ENCODE measurements around the gene SH3BP1. TPM values are rescaled to one million over a fixed set of nuclear protein-coding genes. Genes with fewer than 3 reads are reported as not detected.

Gene SH3BP1
- total and polyA plus RNA-seq, 2 donors (not counting 1 experiment from before 2014, with no cell fraction given): 44.0 to 69.7 TPM

- H3K4me3 Mint-ChIP-seq: peak overlapping the region; percentile 59
- H3K27ac Mint-ChIP-seq: peak overlapping the region; percentile 84
- DNase-seq (no peak), ATAC-seq (ENCODE audit: low read depth) (no peak)
- no peak overlapping the region for H2AFZ ChIP-seq (ENCODE audit: insufficient read depth, low read depth, low read length, poor library complexity, severe bottlenecking)
- H3K4me2 ChIP-seq (replicated peaks; ENCODE audit: low read depth, low read length, poor library complexity, severe bottlenecking): no peak overlapping the region
- H3K4me1 ChIP-seq (ENCODE audit: control insufficient read depth in 2 of 2, insufficient read depth in 2 of 2, low read length in 2 of 2): peaks cover 36 to 58% of the 10 kb centered on the region in 2 donors
- intact Hi-C loops (cut with micrococcal nuclease): no loop called here
- ChIA-PET POLR2A (interaction anchor here (1.4 to 3.9 kb wide), 7 partner anchors 11 to 65 kb away, joined by 4 to 44 read pairs (median 13); partner anchors contain the start of genes GGA1 and PDXP), CTCF (interaction anchor here (1.3 to 23.0 kb wide), 6 partner anchors 7 to 170 kb away, joined by 4 to 501 read pairs (median 324); partner anchors contain the start of genes ANKRD54, GGA1, LGALS1 and NOL12)
- TF ChIP-seq CTCF (IDR thresholded peaks at IDR 0.05) (no peak), EZH2 (IDR thresholded peaks at IDR 0.05; ENCODE audit: borderline replicate concordance, insufficient read depth, low read depth, low read length, poor library complexity, severe bottlenecking) (no peak)
- 90% methylated on average over 2 of the region's 12 CpGs for WGBS (ENCODE audit: insufficient coverage)
- no peak overlapping the region for H3K9ac ChIP-seq (ENCODE audit: low read length)
- H3K79me2 ChIP-seq (ENCODE audit: control insufficient read depth, insufficient read depth, low read length): peaks cover 25% of the 10 kb centered on the region
- H3K27ac ChIP-seq (ENCODE audit: low read length in 2 of 2): peak overlapping the region in 1 of 2 donors; percentile 2
- H4K20me1 ChIP-seq (ENCODE audit: control insufficient read depth, insufficient read depth, low read length, poor library complexity, severe bottlenecking): no peaks in the 10 kb centered on the region
- no peaks in the 10 kb centered on the region for H3K9me3 Mint-ChIP-seq (ENCODE audit: insufficient read depth)
- peaks cover 49% of the 10 kb centered on the region for H3K4me1 Mint-ChIP-seq
- H3K9me3 ChIP-seq (ENCODE audit: control extremely low read depth in 1 of 3, control insufficient read depth in 2 of 3, insufficient read depth in 1 of 3, low read length in 2 of 3): no peaks in the 10 kb centered on the region
- H3K27me3 ChIP-seq (replicated peaks in 1 of 4; ENCODE audit: control extremely low read depth in 1 of 4, control insufficient read depth in 3 of 4, insufficient read depth in 4 of 4, low read length in 3 of 4): no peaks in the 10 kb centered on the region
- no peaks in the 10 kb centered on the region for H3K36me3 ChIP-seq (replicated peaks in 1 of 2; ENCODE audit: control extremely low read depth in 1 of 2, control insufficient read depth in 1 of 2, extremely low read depth in 1 of 2, insufficient read depth in 2 of 2, low read length in 1 of 2)
- no peak overlapping the region for H3K4me3 ChIP-seq (ENCODE audit: control extremely low read depth in 1 of 5, extremely low read depth in 1 of 5, insufficient read depth in 1 of 5, low read depth in 2 of 5, low read length in 4 of 5)
- no peaks in the 10 kb centered on the region for H3K27me3 Mint-ChIP-seq
These were observed 34.8 kb downstream of the SH3BP1 start for GRCh38 chr22:37674248-37674647.

Measured in B cell (primary cell).